ENCODE measurements around the gene MLANA.

The MLANA gene

GRCh38 chr9:5909976-5910375, 19.3 kb downstream of the MLANA start:
- DNase-seq = no peak

GRCh38 chr9:5910413-5911057, 19.8 kb downstream of the MLANA start:
- no peak for DNase-seq

DNA sequence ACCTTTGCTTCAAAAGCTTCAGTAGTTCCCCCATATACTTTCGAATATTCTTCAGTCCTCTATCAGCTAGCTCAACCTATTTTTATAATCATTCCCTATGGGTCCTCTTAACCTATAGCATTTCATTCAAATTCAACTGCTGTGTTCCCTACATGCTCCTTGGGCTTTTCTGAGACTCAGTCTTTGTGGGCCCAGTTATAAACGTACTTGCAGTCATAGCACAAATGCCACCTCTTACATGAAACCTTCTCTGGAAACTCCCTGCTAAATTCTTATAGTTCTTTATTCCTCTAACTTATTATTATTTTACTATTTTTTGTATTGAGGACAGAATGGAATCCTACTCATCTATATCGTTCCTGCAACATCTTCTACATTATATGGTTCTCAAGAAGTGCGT, 24.7 kb downstream of the MLANA start:
- DNase-seq = no peak

DNA sequence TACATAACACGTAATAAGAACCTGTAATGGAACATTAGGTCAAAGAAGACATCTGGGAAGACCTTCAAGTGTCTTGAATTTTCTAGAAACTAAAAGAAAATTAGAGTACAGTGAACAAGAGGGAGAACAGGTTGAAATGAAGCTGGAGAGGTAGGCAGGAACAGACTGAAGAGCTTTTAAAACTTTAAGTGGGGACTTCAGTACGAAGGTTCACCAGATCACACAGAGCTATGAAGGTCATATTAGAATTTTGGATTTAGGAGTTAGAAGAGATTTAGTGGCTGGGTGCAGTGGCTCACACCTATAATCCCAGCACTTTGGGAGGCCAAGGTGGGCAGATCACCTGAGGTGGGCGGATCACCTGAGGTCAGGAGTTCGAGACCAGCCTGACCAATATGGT, 26.6 kb downstream of the MLANA start:
- no peak for DNase-seq

DNA sequence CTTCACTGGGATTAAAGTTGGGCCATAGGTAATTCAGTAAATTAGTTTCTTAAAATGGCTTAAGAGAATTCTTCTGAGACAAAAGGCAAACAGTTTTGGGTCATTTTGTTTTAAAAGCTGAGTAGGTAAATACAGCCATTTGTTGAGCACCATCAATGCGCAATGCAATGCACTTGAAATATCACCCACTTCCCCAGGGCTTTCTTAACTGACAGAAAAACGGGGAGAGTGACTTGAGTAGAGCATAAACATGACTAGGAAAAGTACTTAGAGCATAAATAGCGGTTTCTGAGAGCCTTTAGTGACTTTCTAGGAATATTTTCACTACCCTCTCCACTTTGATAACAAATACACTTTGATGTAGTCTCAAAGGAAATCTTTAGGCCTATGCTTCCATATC, 27.2 kb downstream of the MLANA start:
- DNase-seq = no peak

- no peak for DNase-seq
Observed at GRCh38 chr9:5918460-5918859, 27.8 kb downstream of the MLANA start.

- no peak for DNase-seq
Observed at GRCh38 chr9:5920860-5921328, 30.2 kb downstream of the MLANA start.

GRCh38 chr9:5922192-5922591, 31.5 kb downstream of the MLANA start:
- DNase-seq = no peak

GRCh38 chr9:5931657-5932056, 41.0 kb downstream of the MLANA start:
- no peak for DNase-seq

DNA sequence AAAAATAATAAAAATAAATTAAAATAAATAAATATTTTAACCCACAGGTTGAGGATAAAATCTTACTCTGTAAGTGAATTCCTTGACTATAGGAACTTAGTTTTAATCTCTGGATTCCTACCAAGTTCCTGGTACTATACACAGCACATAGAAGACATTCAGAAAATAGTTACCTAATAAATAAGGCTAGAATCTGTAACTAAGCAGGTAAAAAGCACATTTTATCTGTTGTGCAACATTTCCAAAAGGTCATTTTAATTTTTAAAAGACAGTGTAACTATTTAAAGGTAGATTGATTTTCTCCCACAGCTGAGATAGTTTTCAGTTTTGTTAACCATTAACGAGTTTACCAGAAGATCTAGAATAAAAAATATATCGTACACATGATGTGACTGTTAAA, 47.8 kb downstream of the MLANA start:
- no peak for DNase-seq

- no peak for DNase-seq
Observed at GRCh38 chr9:5939530-5939929, 48.8 kb downstream of the MLANA start.

GRCh38 chr9:5941214-5941613, 50.5 kb downstream of the MLANA start:
- no peak for DNase-seq

DNA sequence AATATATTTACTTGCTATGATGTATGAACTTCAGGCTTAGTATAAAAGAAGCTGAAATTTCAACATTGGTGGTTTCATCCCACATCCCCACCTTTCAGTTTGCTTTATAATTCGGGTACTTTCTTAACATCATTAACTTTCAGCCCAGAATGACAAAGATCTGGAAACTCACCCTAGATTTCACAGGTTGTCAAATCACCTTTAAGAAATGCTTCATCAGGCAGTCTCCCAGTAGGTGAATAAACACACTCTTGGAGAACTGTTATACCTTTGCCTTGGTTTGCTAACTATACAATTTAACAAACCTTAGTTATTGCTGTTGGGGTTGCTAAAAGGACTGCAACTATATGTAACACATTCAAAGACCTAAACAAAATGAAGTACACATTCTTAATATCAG, 54.4 kb downstream of the MLANA start:
- no peak for DNase-seq

DNA sequence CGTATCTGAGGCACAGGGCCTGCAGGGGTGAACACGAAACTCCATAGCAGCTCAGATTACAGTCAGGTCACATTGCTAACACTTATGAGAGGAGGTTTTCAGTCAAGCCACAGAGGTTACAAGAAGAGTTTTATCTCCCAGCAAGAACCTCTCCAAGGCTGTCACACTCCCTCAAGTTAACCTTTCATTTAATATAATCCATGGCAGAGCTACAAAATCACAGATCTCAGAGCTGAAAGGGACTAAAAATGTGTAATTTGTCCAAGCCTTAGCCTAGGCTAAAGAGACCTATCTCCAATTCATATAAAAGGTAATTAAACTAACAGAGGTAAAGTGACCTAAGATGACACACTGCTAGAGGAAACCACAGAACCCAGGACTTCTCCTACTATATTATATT, 57.2 kb downstream of the MLANA start:
- no peak for DNase-seq

DNA sequence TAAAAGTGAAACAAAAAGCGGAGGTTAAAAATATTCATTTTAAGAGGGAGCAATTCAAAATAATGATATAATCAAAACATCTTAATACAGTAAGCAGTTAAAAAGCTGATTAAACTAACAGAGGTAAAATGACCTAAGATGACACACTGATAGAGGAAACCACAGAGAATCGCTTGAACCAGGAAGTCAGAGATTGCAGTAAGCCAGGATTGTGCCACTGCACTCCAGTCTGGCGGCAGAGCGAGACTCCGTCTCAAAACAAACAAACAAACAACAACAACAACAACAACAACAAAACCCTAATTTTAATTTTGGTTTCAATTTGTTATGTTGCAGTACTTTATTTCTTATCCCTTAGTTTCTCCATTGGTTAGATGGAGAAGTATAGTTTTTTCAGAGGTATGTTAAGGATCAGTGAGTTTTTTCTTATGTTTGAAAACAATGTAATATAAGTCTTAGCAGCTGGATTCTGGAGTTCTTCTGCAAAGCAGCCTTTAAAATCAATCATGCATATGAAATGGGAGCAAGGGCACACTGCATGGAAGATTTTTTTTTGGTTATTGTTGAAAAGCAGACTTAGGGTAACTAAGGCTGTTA, 58.5 kb downstream of the MLANA start:
- no peak for DNase-seq

DNA sequence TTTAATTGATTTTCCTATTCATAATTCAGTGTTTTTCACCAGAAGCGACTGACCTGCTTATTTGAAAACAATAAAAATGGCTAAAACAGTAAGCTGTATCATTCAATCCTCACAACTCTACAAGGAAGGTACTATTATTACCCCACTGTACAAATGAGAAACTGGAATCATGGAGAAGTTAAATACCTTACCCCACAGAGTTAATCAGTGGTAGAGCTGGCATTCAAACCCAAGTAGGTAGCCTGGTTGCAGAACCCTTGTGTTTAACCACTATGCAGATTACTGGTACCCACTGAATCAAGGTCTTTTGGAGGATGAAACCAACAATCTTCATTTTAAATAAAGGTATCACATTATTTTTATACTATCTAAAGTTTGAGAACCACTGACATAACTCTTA, 59.6 kb downstream of the MLANA start:
- DNase-seq = no peak

- DNase-seq = no peak
Observed at GRCh38 chr9:5951686-5952211, 61.1 kb downstream of the MLANA start.

DNA sequence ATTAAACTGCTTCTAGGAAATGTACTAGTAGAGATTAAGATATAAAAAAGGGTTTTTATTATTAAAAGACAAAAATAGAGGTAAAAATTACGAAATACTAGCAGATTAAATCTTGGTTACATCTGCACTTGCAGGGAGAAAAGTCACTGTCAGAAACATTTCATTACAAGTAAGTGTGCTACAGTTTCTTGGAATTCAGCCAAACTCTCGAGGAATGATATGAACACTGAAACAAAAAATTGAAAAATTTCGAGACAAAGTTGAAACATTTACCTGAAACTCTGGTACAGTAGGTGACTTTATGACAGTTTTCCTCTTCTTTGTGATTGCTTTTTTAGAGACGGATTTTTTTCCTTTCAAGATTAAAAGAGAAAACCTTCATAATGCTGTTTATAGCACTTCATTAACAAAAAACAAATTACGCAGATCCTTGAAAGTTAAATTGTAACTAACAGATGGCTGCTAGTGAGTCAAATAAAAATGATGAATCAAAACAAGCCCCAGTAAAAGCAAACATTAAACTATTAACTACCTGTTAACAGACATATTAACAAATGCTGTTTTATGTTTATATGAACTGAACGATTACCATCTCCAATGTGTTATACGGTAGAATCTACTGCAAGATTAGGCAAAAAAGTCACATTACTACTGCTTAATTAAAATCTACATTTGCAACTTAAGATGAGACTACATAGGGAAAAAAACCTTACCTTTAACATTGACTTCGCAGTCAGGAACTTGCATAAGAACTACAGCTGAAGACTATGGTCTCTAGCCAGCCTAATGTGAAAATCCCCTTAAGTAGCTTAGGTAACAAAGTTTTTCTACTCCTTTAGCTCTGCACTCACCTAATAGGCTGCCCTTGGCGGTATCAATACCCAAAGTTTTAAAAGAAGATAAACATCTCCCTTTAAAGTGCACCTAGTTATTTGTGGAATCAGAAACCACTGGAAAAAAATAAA, 63.3 kb downstream of the MLANA start:
- no peak for DNase-seq

DNA sequence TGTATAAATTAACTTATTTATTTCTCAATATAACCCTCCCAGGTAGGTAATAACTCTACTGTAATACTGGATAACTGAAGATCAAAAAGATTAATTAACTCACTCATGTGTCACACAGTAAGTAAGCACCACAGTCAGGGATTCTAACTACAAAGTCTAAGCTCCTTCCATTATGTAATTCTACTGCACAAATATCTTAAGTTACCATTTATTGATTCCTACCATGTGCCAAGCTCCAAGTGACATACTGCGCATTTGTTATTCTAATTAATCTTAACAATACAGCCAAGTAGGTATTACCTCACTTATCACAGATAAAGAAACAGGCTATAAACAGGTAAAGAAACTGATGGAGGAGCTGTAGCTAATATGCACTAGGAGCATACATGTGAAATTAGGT, 66.5 kb downstream of the MLANA start:
- DNase-seq = no peak

- no peak for DNase-seq
Observed at GRCh38 chr9:5958273-5958672, 67.6 kb downstream of the MLANA start.

Measured in activated naive CD4-positive, alpha-beta T cell treated with anti-CD3 and anti-CD28 coated beads, Interleukin-2, amount 50 U/mL, for 16 hours (primary cell).